HepG2 (cell line): ENCODE measurements around the gene GNAT2. TPM values are rescaled to one million over a fixed set of nuclear protein-coding genes. Genes with fewer than 3 reads are reported as not detected.

Source experiments
- ATAC-seq: fragments of 200-7000 bp; cut with Tn5 transposase; 3 replicates; pipeline ENCODE4 v1.9.1; 2020; ENCODE audit warnings: mild to moderate bottlenecking, moderate library complexity
- BruUV-seq: library from RNA; stranded (reverse); fragments of 400-500 nt; replicated peaks from 2 replicates; lab custom pipeline; 2021; lab: Mats Ljungman, UMichigan
- CTCF ChIA-PET: fragments of 300-600 bp; formaldehyde crosslinking; extraction: SDS; loops from one replicate; lab custom pipeline; 2021; ENCODE audit warnings: low total read pairs, inconsistent platforms, low intra/inter-chr PET ratio; lab: Yijun Ruan, JAX
- POLR2A ChIA-PET: fragments of 350-600 bp; sonication (Branson Sonifier 250); formaldehyde crosslinking; loops from one replicate; lab custom pipeline; 2020; ENCODE audit warnings: antibody characterized with exemption, inconsistent platforms; lab: Yijun Ruan, JAX
- DNase-seq: peaks from one replicate; pipeline ENCODE4 v3.0.0-alpha.2; 2015; ENCODE audit warnings: low spot score
- FAIRE-seq: peaks from 3 replicates; lab custom pipeline; 2011; peaks lifted over from hg19 to GRCh38; lab: Jason Lieb, UNC
- H2AFZ ChIP-seq: one replicate; pipeline ENCODE4 v1.6.1; 2011; ENCODE audit warnings: low read length, inconsistent platforms
- H3K27ac ChIP-seq: fragments of 300-600 bp; 3 replicates; pipeline ENCODE4 v1.8.0; 2011; ENCODE audit warnings: mixed run types, mild to moderate bottlenecking, mixed read lengths, low read length, inconsistent platforms; ENCODE audit not compliant: insufficient read depth; ENCODE audit errors: extremely low read length
- H3K27me3 ChIP-seq, 2 experiments: fragments of 200-600 bp in 1 of 2; 2 replicates in 1 of 2; 3 replicates in 1 of 2; pipeline versions ENCODE4 v1.6.0 to v1.8.0; 2011; ENCODE audit warnings: low read length in 2 of 2, mild to moderate bottlenecking in 2 of 2, moderate library complexity in 2 of 2, inconsistent platforms in 1 of 2; ENCODE audit not compliant: insufficient read depth in 2 of 2, control insufficient read depth in 1 of 2
- H3K36me3 ChIP-seq, 2 experiments: fragments of 200-600 bp in 1 of 2; replicated peaks in 1 of 2; 2 replicates in 1 of 2; 3 replicates in 1 of 2; pipeline versions ENCODE4 v1.5.1 to v1.8.0; 2011; ENCODE audit warnings: low read length in 2 of 2, inconsistent platforms in 1 of 2; ENCODE audit not compliant: insufficient read depth in 2 of 2, control insufficient read depth in 1 of 2
- H3K4me1 ChIP-seq: 2 replicates; pipeline ENCODE4 v1.5.1; 2012; ENCODE audit warnings: low read length, inconsistent platforms; ENCODE audit not compliant: insufficient read depth
- H3K4me2 ChIP-seq: 2 replicates; pipeline ENCODE4 v1.6.0; 2011; ENCODE audit warnings: low read depth, low read length, inconsistent platforms
- H3K4me3 ChIP-seq, 3 experiments: fragments of 200-600 bp in 1 of 3; sonication (generic), shearing (Covaris generic) in 1 of 3; replicated peaks in 1 of 3; 2 replicates each; pipeline ENCODE4 v1.5.1; 2011 to 2016; ENCODE audit warnings: low read length in 3 of 3, inconsistent platforms in 2 of 3, low read depth in 2 of 3, mild to moderate bottlenecking in 2 of 3, control low read depth in 1 of 3, mixed read lengths in 1 of 3; ENCODE audit not compliant: insufficient read depth in 1 of 3
- H3K79me2 ChIP-seq: one replicate; pipeline ENCODE4 v1.6.1; 2011; ENCODE audit warnings: low read length, inconsistent platforms; ENCODE audit not compliant: insufficient read depth
- H3K9ac ChIP-seq: 2 replicates; pipeline ENCODE4 v1.6.0; 2011; ENCODE audit warnings: mild to moderate bottlenecking, low read depth, low read length, inconsistent platforms; ENCODE audit not compliant: insufficient read depth
- H3K9me3 ChIP-seq: 2 replicates; pipeline ENCODE4 v1.5.1; 2012; ENCODE audit warnings: mild to moderate bottlenecking, low read length
- H4K20me1 ChIP-seq: 2 replicates; pipeline ENCODE4 v1.6.0; 2011; ENCODE audit warnings: inconsistent platforms, mild to moderate bottlenecking, low read length, moderate library complexity; ENCODE audit not compliant: insufficient read depth
- ARID2 ChIP-seq: sonication (generic); formaldehyde crosslinking; IDR thresholded peaks from 2 replicates; pipeline ENCODE4 v1.8.1; 2022; ENCODE audit warnings: mild to moderate bottlenecking, missing genetic modification reagents, borderline replicate concordance
- BRCA1 ChIP-seq: sonication (generic); formaldehyde crosslinking; IDR thresholded peaks from 2 replicates; pipeline ENCODE4 v1.4.0; 2020; ENCODE audit warnings: missing genetic modification reagents
- NR2F6 ChIP-seq, 2 experiments: IDR thresholded peaks; 2 replicates each; pipeline ENCODE4 v1.6.1; 2016; ENCODE audit warnings: antibody characterized with exemption in 1 of 2, mild to moderate bottlenecking in 1 of 2
- PBX3 ChIP-seq: sonication (generic); formaldehyde crosslinking; IDR thresholded peaks from 2 replicates; pipeline ENCODE4 v1.8.1; 2023; ENCODE audit warnings: missing genetic modification reagents, inconsistent platforms, borderline replicate concordance
- SALL2 ChIP-seq: sonication (generic); formaldehyde crosslinking; IDR thresholded peaks from 2 replicates; pipeline ENCODE4 v1.8.1; 2023; ENCODE audit warnings: mild to moderate bottlenecking, missing genetic modification reagents, inconsistent platforms
- SNAPC4 ChIP-seq: sonication (generic); formaldehyde crosslinking; IDR thresholded peaks from 2 replicates; pipeline ENCODE4 v1.4.0; 2020; ENCODE audit warnings: mild to moderate bottlenecking, missing genetic modification reagents
- ZKSCAN1 ChIP-seq: fragments of 150-350 bp; IDR thresholded peaks from 2 replicates; pipeline ENCODE4 v1.6.1; 2014; ENCODE audit warnings: low read length
- ZNF264 ChIP-seq: sonication (generic); formaldehyde crosslinking; IDR thresholded peaks from 2 replicates; pipeline ENCODE4 v1.4.0; 2020; ENCODE audit warnings: missing genetic modification reagents
- ZNF564 ChIP-seq: sonication (generic); formaldehyde crosslinking; IDR thresholded peaks from 2 replicates; pipeline ENCODE4 v1.8.1; 2023; ENCODE audit warnings: mild to moderate bottlenecking, missing genetic modification reagents
- ZNF598 ChIP-seq: sonication (generic); formaldehyde crosslinking; IDR thresholded peaks from 2 replicates; pipeline ENCODE4 v1.5.1; 2020; ENCODE audit warnings: mild to moderate bottlenecking, missing genetic modification reagents, borderline replicate concordance
- ZNF720 ChIP-seq: sonication (generic); formaldehyde crosslinking; IDR thresholded peaks from 2 replicates; pipeline ENCODE4 v1.4.0; 2020; ENCODE audit warnings: missing genetic modification reagents
- ZSCAN9 ChIP-seq: IDR thresholded peaks from 2 replicates; pipeline ENCODE4 v1.6.1; 2016; ENCODE audit warnings: borderline replicate concordance
- in situ Hi-C: cut with HindIII; loops from 2 replicates; pipeline ENCODE4 v1.10.0; 2017; ENCODE audit warnings: low pct_unique_long_range_greater_than_20kb; ENCODE audit not compliant: extremely low pct_ligation_motif_present
- intact Hi-C: fragments of 100-400 bp; cut with micrococcal nuclease; formaldehyde crosslinking; loops from one replicate; pipeline ENCODE4 v1.10.0; 2022; ENCODE audit not compliant: unreplicated experiment
- polyA plus RNA-seq, 8 experiments: library from polyadenylated mRNA; depleted of rRNA in 3 of 8; stranded (reverse) in 7 of 8; unstranded in 1 of 8; fragments of >200 nt; fragmentation: Illumina TruSeq in 4 of 8; extraction: Trizol in 4 of 8; gene quantifications; 2 replicates each; pipeline versions ENCODE4 v1.2.1 to v1.2.3, GENCODE V29; 2011 to 2016; ENCODE audit warnings: low read depth in 4 of 8, missing spikeins in 1 of 8, mixed read lengths in 1 of 8; ENCODE audit not compliant: insufficient read depth in 1 of 8
- total RNA-seq, 5 experiments: library from RNA; depleted of rRNA; stranded (reverse); fragments of >200 nt; fragmentation: Illumina TruSeq; extraction: Trizol; gene quantifications; 2 replicates each; pipeline ENCODE4 v1.2.3, GENCODE V29; 2016; ENCODE audit warnings: low read depth in 1 of 5
- TF ChIP-seq, protein P1 (sequence below): sonication (generic); formaldehyde crosslinking; IDR thresholded peaks from 2 replicates; pipeline ENCODE4 v1.5.1; 2020; ENCODE audit warnings: missing genetic modification reagents, mild to moderate bottlenecking, borderline replicate concordance
- TF ChIP-seq, protein P2 (sequence below): sonication (generic); formaldehyde crosslinking; IDR thresholded peaks from 2 replicates; pipeline ENCODE4 v1.4.0; 2020; ENCODE audit warnings: missing genetic modification reagents

The GNAT2 gene
- total and polyA plus RNA-seq, 2 of the 13 experiments (the other 11 are each of a cell fraction or from before 2014, with no cell fraction given), result 0.08 to 0.20 TPM

GRCh38 chr1:109592916-109593315 is 26.5 kb downstream of the GNAT2 start:
- Histone ChIP-seq H3K9me3 (no peaks in the 10 kb centered on the region), H3K27ac (no peak overlapping the region), H3K27me3 (no peaks in the 10 kb centered on the region; a peak in 1 of 5 replicates), H3K4me1 (peaks cover 16% of the 10 kb centered on the region), H3K36me3 (peaks cover 14 to 39% of the 10 kb centered on the region in 2 experiments), H3K4me3 (no peak overlapping the region), H3K79me2 (no peaks in the 10 kb centered on the region), H3K9ac (no peak overlapping the region), H4K20me1 (no peaks in the 10 kb centered on the region), H2AFZ (no peak overlapping the region), H3K4me2 (no peak overlapping the region)
- ChIA-PET CTCF (no interaction called here), POLR2A (no interaction called here)
- BruUV-seq, result no TSS peak
- TF ChIP-seq BRCA1, result no peak
- no peak for TF ChIP-seq ARID2
- no peak for TF ChIP-seq ZNF564 (CRISPR knock-in tag)
- TF ChIP-seq ZSCAN9 (CRISPR knock-in tag), result no peak
- TF ChIP-seq, protein P1, sequence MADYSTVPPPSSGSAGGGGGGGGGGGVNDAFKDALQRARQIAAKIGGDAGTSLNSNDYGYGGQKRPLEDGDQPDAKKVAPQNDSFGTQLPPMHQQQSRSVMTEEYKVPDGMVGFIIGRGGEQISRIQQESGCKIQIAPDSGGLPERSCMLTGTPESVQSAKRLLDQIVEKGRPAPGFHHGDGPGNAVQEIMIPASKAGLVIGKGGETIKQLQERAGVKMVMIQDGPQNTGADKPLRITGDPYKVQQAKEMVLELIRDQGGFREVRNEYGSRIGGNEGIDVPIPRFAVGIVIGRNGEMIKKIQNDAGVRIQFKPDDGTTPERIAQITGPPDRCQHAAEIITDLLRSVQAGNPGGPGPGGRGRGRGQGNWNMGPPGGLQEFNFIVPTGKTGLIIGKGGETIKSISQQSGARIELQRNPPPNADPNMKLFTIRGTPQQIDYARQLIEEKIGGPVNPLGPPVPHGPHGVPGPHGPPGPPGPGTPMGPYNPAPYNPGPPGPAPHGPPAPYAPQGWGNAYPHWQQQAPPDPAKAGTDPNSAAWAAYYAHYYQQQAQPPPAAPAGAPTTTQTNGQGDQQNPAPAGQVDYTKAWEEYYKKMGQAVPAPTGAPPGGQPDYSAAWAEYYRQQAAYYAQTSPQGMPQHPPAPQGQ (CRISPR knock-in tag), result no peak
- no peak for TF ChIP-seq NR2F6 (IDR thresholded peaks at IDR 0.05)
- no peak for TF ChIP-seq NR2F6 (CRISPR knock-in tag; IDR thresholded peaks at IDR 0.05)
- no peak for TF ChIP-seq SALL2
- TF ChIP-seq PBX3 (CRISPR knock-in tag), result no peak
- TF ChIP-seq, protein P2, sequence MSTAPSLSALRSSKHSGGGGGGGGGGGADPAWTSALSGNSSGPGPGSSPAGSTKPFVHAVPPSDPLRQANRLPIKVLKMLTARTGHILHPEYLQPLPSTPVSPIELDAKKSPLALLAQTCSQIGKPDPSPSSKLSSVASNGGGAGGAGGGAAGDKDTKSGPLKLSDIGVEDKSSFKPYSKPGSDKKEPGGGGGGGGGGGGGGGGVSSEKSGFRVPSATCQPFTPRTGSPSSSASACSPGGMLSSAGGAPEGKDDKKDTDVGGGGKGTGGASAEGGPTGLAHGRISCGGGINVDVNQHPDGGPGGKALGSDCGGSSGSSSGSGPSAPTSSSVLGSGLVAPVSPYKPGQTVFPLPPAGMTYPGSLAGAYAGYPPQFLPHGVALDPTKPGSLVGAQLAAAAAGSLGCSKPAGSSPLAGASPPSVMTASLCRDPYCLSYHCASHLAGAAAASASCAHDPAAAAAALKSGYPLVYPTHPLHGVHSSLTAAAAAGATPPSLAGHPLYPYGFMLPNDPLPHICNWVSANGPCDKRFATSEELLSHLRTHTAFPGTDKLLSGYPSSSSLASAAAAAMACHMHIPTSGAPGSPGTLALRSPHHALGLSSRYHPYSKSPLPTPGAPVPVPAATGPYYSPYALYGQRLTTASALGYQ (CRISPR knock-in tag), result no peak
- TF ChIP-seq ZNF598 (CRISPR knock-in tag), result no peak
- no peak for TF ChIP-seq ZKSCAN1
- TF ChIP-seq SNAPC4 (CRISPR knock-in tag), result no peak
- no peak for TF ChIP-seq ZNF264 (CRISPR knock-in tag)
- no peak for TF ChIP-seq ZNF720 (CRISPR knock-in tag)
- intact Hi-C loops (no loop called here), in situ Hi-C loops (no loop called here)
- FAIRE-seq (no peak), ATAC-seq (no peak), DNase-seq (no peak)
